Endothelial cell of umbilical vein (primary cell): ENCODE measurements around the gene AKT2. TPM values are rescaled to one million over a fixed set of nuclear protein-coding genes. Genes with fewer than 3 reads are reported as not detected.

ENCODE experiments used
- BruUV-seq: library from RNA; stranded (reverse); fragments of 400-500 nt; replicated peaks from 2 replicates; lab custom pipeline; 2021; lab: Mats Ljungman, UMichigan
- CTCF ChIA-PET: fragments of 300-600, 350-600 bp; sonication (Branson Sonifier 250); formaldehyde crosslinking; loops from one replicate; lab custom pipeline; 2021; ENCODE audit warnings: antibody characterized with exemption, inconsistent platforms; lab: Charles Lee
- POLR2A ChIA-PET: fragments of 300-600, 350-600 bp; sonication (Branson Sonifier 250); formaldehyde crosslinking; loops from one replicate; lab custom pipeline; 2021; ENCODE audit warnings: antibody characterized with exemption, inconsistent platforms; lab: Charles Lee
- DNase-seq: peaks from one replicate; pipeline ENCODE4 v3.0.0-alpha.2; 2011; ENCODE audit warnings: low read depth, low spot score
- FAIRE-seq: peaks from 2 replicates; lab custom pipeline; 2011; peaks lifted over from hg19 to GRCh38; lab: Jason Lieb, UNC
- H2AFZ ChIP-seq: 2 replicates; pipeline ENCODE4 v1.6.0; 2012; ENCODE audit warnings: low read depth, low read length, control low read depth, inconsistent platforms
- H3K27ac ChIP-seq: 2 replicates; pipeline ENCODE4 v1.5.1; 2011; ENCODE audit warnings: low read depth, mild to moderate bottlenecking, control low read depth, low read length, moderate library complexity; ENCODE audit not compliant: insufficient read depth
- H3K27me3 ChIP-seq, 2 experiments: 2 replicates each; pipeline versions ENCODE4 v1.6.0 to v1.6.1; 2011; ENCODE audit warnings: low read length in 2 of 2, mixed read lengths in 1 of 2; ENCODE audit not compliant: control insufficient read depth in 2 of 2, insufficient read depth in 2 of 2
- H3K36me3 ChIP-seq, 2 experiments: 2 replicates in 1 of 2; 3 replicates in 1 of 2; pipeline ENCODE4 v1.5.1; 2011; ENCODE audit warnings: low read length in 2 of 2, mild to moderate bottlenecking in 1 of 2, moderate library complexity in 1 of 2; ENCODE audit not compliant: control insufficient read depth in 2 of 2, insufficient read depth in 2 of 2; ENCODE audit errors: extremely low read depth in 1 of 2
- H3K4me1 ChIP-seq: 3 replicates; pipeline ENCODE4 v1.5.1; 2011; ENCODE audit warnings: mild to moderate bottlenecking, low read length; ENCODE audit not compliant: control insufficient read depth, insufficient read depth; ENCODE audit errors: extremely low read depth
- H3K4me2 ChIP-seq: 2 replicates; pipeline ENCODE4 v1.6.1; 2011; ENCODE audit warnings: low read length, control low read depth, mixed read lengths; ENCODE audit not compliant: insufficient read depth
- H3K4me3 ChIP-seq, 3 experiments: fragments of 200-600 bp in 1 of 3; sonication (generic), shearing (Covaris generic) in 1 of 3; replicated peaks in 1 of 3; 2 replicates each; pipeline ENCODE4 v1.5.1; 2011 to 2016; ENCODE audit warnings: control low read depth in 3 of 3, low read length in 3 of 3, mild to moderate bottlenecking in 2 of 3, inconsistent platforms in 1 of 3, low read depth in 1 of 3, moderate library complexity in 1 of 3; ENCODE audit not compliant: insufficient read depth in 1 of 3
- H3K79me2 ChIP-seq: 2 replicates; pipeline ENCODE4 v1.6.0; 2012; ENCODE audit warnings: low read length, inconsistent platforms; ENCODE audit not compliant: control insufficient read depth, insufficient read depth
- H3K9ac ChIP-seq: replicated peaks from 2 replicates; pipeline ENCODE3; 2011; ENCODE audit warnings: low read length, control low read depth; ENCODE audit not compliant: insufficient read depth; ENCODE audit errors: extremely low read depth
- H3K9me1 ChIP-seq: replicated peaks from 3 replicates; pipeline ENCODE4 v1.6.0; 2011; ENCODE audit warnings: mild to moderate bottlenecking, low read length; ENCODE audit not compliant: control insufficient read depth, insufficient read depth; ENCODE audit errors: extremely low read depth
- H3K9me3 ChIP-seq: replicated peaks from 2 replicates; pipeline ENCODE4 v1.5.1; 2012; ENCODE audit warnings: low read length, inconsistent platforms; ENCODE audit not compliant: control insufficient read depth, insufficient read depth
- H4K20me1 ChIP-seq: replicated peaks from 2 replicates; pipeline ENCODE3; 2011; ENCODE audit warnings: mild to moderate bottlenecking, low read length; ENCODE audit not compliant: control insufficient read depth, insufficient read depth; ENCODE audit errors: extremely low read depth
- CTCF ChIP-seq, 2 donors: IDR thresholded peaks; 1 replicate in 1 of 2; 2 replicates in 1 of 2; pipeline ENCODE4 v1.5.1; 2011; ENCODE audit warnings: low read length in 2 of 2, mild to moderate bottlenecking in 2 of 2, moderate library complexity in 2 of 2, control low read depth in 1 of 2, inconsistent platforms in 1 of 2, low read depth in 1 of 2; ENCODE audit not compliant: insufficient read depth in 1 of 2; ENCODE audit errors: extremely low read depth in 1 of 2
- EZH2 ChIP-seq: IDR thresholded peaks from 2 replicates; pipeline ENCODE4 v1.6.1; 2012; ENCODE audit warnings: borderline replicate concordance, low read depth, mild to moderate bottlenecking, moderate library complexity, low read length, inconsistent platforms; ENCODE audit not compliant: severe bottlenecking
- FOS ChIP-seq: IDR thresholded peaks from 2 replicates; pipeline ENCODE4 v1.6.1; 2011; ENCODE audit warnings: mild to moderate bottlenecking, low read length, moderate library complexity, borderline replicate concordance; ENCODE audit not compliant: insufficient read depth
- GATA2 ChIP-seq: IDR thresholded peaks from 2 replicates; pipeline ENCODE4 v1.7.0; 2011; ENCODE audit warnings: low read depth, mild to moderate bottlenecking, moderate library complexity, mixed read lengths, low read length; ENCODE audit not compliant: insufficient read length, insufficient read depth
- JUN ChIP-seq: IDR thresholded peaks from 2 replicates; pipeline ENCODE4 v1.6.1; 2011; ENCODE audit warnings: borderline replicate concordance, low read depth; ENCODE audit not compliant: insufficient read length, insufficient read depth
- MAX ChIP-seq: IDR thresholded peaks from 2 replicates; pipeline ENCODE4 v1.6.1; 2011; ENCODE audit not compliant: insufficient read depth, insufficient read length
- MYC ChIP-seq: IDR thresholded peaks from one replicate; pipeline ENCODE4 v1.6.1; 2011; ENCODE audit warnings: mild to moderate bottlenecking, low read depth, low read length
- POLR2A ChIP-seq: IDR thresholded peaks from 2 replicates; pipeline ENCODE4 v1.6.1; 2012; ENCODE audit warnings: low read depth, mild to moderate bottlenecking, control low read depth, low read length
- POLR2AphosphoS5 ChIP-seq: IDR thresholded peaks from 2 replicates; pipeline ENCODE4 v1.6.1; 2012; ENCODE audit warnings: low read depth, mild to moderate bottlenecking, control low read depth, low read length, moderate library complexity; ENCODE audit not compliant: insufficient read depth
- dilution Hi-C: fragments of 300-500 bp; cut with MboI; formaldehyde crosslinking; loops from one replicate; pipeline ENCODE4 v1.15.0; 2019; ENCODE audit warnings: low sequenced_read_pairs; ENCODE audit not compliant: extremely low pct_ligation_motif_present
- intact Hi-C: fragments of 100-400 bp; cut with micrococcal nuclease; formaldehyde crosslinking; loops from one replicate; pipeline ENCODE4 v1.10.0; 2022
- polyA plus RNA-seq, 4 experiments: library from polyadenylated mRNA; depleted of rRNA in 3 of 4; stranded (reverse) in 3 of 4; unstranded in 1 of 4; fragments of >200 nt; gene quantifications; 2 replicates each; pipeline versions ENCODE4 v1.2.1 to v1.2.3, GENCODE V29; 2011 to 2012; ENCODE audit warnings: missing spikeins in 1 of 4
- total RNA-seq: library from RNA; stranded (reverse); gene quantifications from 2 replicates; pipeline ENCODE4 v1.2.3, GENCODE V29; 2021

The AKT2 gene
- total and polyA plus RNA-seq, 2 donors (not counting 3 experiments of a cell fraction or from before 2014, with no cell fraction given) = 65.2 to 69.8 TPM

- Histone ChIP-seq H3K27me3 (peaks cover 20 to 35% of the 10 kb centered on the region in 2 experiments), H3K4me2 (no peak overlapping the region), H3K4me1 (peaks cover 15% of the 10 kb centered on the region), H3K36me3 (no peaks in the 10 kb centered on the region), H3K27ac (no peak overlapping the region), H3K9ac (no peak overlapping the region), H4K20me1 (no peaks in the 10 kb centered on the region), H3K79me2 (no peaks in the 10 kb centered on the region), H3K4me3 (no peak overlapping the region), H3K9me3 (no peaks in the 10 kb centered on the region), H3K9me1 (no peaks in the 10 kb centered on the region), H2AFZ (no peak overlapping the region)
- DNase-seq = no peak
- no peak for FAIRE-seq
- no TSS peak for BruUV-seq
- CTCF ChIA-PET = interaction anchor here (0.9 to 2.7 kb wide), 3 partner anchors 8 to 84 kb away, joined by 3 to 8 read pairs (median 3); no protein-coding TSS in a partner anchor
- POLR2A ChIA-PET = no interaction called here
- dilution Hi-C loops (no loop called here), intact Hi-C loops (loop anchor here (5.0 kb wide), 1 partner anchor 66 kb away; no protein-coding TSS in a partner anchor)
- no peak for TF ChIP-seq POLR2A
- TF ChIP-seq JUN = no peak
- TF ChIP-seq FOS = no peak
- TF ChIP-seq MAX = no peak
- TF ChIP-seq CTCF (IDR thresholded peaks at IDR 0.05; ENCODE audit: extremely low read depth in 1 of 2, insufficient read depth in 1 of 2, low read depth in 1 of 2, low read length in 2 of 2) = no peak
- no peak for TF ChIP-seq MYC
- no peak for TF ChIP-seq POLR2AphosphoS5
- TF ChIP-seq GATA2 = no peak
- TF ChIP-seq EZH2 = no peak
Measured at GRCh38 chr19:40223135-40223822, 61.9 kb downstream of the AKT2 start.
